ENCODE results near the gene SPDYE16.
"Not testable (repeated sequence)": the region's sequence is repeated elsewhere in the genome, so short reads cannot be mapped to it uniquely, and the experiment has no call there.

SPDYE16 gene

DNA sequence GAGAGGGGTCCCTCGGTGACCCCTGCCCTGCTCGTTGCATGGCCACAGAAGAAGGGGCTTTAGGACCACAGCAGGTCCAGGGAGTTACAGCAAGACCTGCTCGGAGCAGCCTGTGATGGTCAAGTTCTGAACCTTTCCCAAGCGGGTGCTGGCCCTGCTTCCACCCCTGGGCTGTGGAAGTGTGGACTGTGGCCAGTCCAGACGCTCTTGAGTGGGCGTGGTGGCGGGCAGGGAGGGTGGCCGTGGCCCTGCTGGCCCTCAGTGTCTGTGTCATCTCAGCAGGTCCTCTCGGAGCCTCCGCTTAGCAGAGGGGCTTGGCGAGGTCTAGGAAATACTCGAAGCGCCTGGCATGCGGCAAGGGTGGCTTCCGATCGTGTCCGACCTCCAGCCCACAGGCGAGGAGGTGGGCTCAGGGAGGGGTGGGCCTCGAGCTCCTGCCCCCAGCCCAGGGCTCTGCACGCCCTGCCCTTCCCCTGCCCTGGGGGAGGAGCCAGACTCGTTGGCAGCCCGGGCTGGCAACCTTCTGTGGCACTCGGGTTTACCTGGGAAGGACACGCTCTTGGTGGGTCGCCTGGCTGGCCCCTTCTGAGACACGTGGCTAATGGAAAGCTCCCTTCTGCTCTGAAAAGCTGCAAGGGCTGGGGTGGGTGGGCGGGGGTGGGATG, 45.0 kb downstream of the SPDYE16 start:
- CTCF ChIA-PET; POLR2A ChIA-PET; DNase-seq (ENCODE audit: extremely low spot score): not testable (repeated sequence)

DNA sequence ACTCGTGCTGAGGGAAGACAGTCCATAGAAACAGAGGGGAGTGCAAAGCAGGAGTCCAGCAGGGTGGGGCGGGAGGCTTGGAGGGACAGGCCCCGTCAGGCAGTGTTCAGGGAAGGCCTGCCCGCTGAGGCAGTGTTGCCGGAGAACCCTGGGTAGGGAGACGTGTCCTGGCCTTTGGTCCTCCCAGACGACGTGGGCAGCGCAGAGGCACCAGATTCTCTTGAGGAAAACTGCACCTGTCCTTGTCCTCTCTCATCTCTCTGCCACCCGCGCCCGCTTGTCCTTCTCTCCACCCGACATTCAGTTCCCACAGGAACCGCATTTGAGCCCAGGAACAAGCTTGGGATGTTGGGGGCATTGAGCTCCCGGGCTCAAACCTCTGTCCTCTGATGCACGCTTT, 47.4 kb downstream of the SPDYE16 start:
- DNase-seq (ENCODE audit: extremely low spot score); CTCF ChIA-PET; POLR2A ChIA-PET: not testable (repeated sequence)

DNA sequence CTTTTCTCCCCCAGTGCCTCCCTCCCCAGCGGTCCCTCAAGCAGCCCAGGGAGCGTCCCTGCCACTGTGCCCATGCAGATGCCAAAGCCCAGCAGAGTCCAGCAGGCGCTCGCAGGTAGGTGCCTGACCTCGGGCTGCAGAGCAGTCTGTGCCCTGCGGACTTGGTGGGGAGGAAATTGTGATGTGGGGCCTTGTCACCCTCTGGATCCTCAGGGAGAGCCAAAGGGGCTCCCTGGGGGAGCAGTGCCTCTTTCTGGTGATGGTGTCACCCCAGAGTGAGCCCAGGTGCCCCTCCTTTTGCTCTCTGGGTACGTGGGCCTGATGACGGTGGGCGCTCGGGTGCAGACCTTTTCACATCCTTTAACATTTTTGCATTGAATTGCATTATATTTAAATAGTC, 51.0 kb downstream of the SPDYE16 start:
- POLR2A ChIA-PET; DNase-seq (ENCODE audit: extremely low spot score); CTCF ChIA-PET: not testable (repeated sequence)

DNA sequence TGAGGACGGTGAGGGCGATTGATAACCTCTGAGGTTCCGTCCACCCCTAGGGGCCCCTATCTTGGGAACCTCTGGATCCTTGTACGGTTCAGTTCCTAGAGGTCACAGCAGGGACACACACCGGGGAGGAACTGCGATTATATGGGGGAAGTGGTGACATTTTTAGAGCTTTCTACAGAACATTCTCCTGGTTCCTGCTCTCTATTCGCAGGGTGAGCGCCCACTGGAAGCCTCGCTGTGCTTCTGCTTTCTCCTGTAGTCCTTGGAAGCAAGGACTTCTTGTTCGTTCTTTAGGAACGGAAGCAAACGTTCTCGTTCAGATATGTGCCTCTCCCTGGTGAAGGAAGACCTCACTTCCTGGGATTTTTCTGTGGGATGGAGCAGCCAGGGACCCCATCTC, 55.1 kb downstream of the SPDYE16 start:
- DNase-seq (ENCODE audit: extremely low spot score); POLR2A ChIA-PET; CTCF ChIA-PET: not testable (repeated sequence)

DNA sequence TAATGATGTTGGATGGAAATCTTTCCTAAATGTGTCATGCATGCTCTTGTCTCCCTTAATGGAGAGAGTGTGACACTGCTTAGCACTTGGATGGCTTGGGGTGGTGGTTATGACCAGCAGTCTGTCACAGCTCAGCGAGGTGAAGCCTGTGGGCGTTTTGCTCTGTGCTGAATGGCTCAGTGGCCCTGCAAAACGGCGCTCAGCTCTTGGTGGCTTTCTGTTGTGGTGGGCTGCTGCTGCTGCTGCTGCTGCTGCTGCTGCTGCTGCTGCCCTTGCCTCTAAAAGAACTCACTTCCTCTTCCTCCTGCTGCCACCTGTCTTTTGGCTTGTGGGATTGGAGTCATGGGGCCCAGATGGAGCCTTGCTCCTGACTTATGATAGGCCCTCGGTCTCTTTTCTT, 56.5 kb downstream of the SPDYE16 start:
- POLR2A ChIA-PET, CTCF ChIA-PET: not testable (repeated sequence)

DNA sequence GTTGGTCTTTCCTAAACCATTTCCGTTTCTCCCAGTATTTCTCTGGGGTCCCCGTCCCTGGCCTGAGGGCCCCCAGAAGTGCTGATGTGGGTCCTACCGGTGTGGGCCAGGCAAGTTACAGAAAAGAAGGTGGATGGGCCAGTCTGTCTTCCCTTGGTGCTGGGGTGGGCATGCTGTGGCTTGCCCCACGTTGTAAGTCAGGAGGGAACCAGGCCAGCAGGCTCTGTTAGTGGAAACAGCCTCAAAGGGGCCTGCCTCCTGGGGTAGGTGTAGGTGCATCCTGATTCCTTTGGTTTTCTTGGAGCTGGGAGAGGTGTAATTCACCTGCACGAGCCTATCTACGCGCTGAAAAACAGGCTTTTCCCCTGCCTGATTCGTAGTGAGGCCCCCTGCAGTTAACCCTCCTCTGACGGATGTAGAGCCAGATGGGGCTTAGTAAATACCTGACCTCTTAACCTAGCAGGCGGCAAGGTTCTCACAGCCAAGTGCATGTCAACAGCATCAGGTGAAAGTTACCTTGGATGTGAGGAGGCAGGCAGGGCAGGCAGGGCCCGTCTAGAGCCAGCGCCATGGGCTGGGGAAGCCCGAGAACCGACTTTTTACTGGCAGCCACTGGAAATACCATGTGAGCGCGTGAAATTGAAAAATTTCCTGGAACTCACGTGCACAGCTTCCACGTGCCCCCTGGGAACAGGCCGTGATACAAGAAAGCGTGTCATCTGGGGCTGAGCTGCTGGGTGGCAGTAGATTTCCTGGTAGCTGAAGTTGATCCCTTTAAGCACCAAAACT, 57.1 kb downstream of the SPDYE16 start:
- CTCF ChIA-PET; DNase-seq (ENCODE audit: extremely low spot score); POLR2A ChIA-PET: not testable (repeated sequence)

More for the DNA sequence above, 56.5 kb downstream of the SPDYE16 start:
- DNase-seq (ENCODE audit: extremely low spot score) = not testable (repeated sequence)

DNA sequence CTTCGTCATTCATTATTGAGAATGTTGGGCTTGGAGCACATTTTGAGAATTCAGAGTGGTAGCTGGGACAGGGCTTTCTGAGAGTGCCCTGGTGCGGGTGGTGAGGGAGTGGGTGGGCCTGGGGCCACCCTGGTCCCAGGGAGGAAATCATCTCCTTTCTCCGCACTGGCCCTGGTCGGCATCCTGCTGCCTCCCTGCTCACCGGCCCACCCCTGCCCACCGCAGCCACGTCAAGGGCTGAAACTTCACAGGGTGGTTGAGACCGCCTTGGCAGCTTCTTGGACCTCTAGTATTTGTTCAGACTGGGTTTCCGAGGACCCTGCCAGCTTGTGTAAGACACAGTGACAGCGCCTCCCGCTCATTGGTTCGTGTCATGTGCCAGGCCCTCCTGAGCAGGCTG, 58.6 kb downstream of the SPDYE16 start:
- POLR2A ChIA-PET; CTCF ChIA-PET; DNase-seq (ENCODE audit: extremely low spot score): not testable (repeated sequence)

DNA sequence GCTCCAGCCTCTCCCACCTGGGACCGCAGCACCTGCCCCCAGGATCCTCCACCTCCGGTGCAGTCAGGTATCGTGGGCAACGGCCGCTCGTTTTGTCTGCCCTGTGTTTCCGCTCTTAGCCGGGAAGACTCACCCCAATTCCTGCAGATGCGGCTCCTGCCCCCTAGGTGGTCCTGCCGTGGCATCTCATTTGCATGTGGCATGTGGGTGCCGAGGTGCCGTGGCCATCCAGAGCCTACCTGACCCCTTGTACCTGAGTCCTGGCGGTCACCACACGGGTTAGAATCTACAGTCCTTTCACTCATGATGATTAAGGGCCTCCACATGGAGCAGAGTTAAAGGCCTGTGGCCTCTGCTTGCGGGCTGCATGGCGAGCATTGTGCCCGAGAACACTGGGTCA, 60.0 kb downstream of the SPDYE16 start:
- CTCF ChIA-PET; POLR2A ChIA-PET; DNase-seq (ENCODE audit: extremely low spot score): not testable (repeated sequence)

DNA sequence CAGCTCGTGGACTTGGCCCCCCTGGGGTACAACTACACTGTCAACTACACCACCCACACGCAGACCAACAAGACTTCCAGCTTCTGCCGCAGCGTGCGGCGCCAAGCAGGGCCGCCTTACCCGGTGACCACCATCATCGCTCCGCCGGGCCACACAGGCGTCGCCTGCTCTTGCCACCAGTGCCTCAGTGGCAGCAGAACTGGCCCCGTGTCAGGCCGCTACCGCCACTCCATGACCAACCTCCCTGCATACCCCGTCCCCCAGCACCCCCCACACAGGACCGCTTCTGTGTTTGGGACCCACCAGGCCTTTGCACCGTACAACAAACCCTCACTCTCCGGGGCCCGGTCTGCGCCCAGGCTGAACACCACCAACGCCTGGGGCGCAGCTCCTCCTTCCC, 60.4 kb downstream of the SPDYE16 start:
- DNase-seq (ENCODE audit: extremely low spot score); CTCF ChIA-PET; POLR2A ChIA-PET: not testable (repeated sequence)

Data from HEK293T (cell line).